Parathyroid adenoma (tissue), 2 donors: ENCODE results near the gene FNTB.

ENCODE experiments used
- H2AFZ ChIP-seq: fragments of 300-600 bp; sonication (generic); one replicate; pipeline ENCODE4 v1.7.0; 2017; ENCODE audit warnings: antibody characterized with exemption, mild to moderate bottlenecking
- H3K27ac ChIP-seq: fragments of 300-600 bp; sonication (generic); one replicate; pipeline ENCODE4 v1.7.0; 2017
- H3K27me3 ChIP-seq: fragments of 300-600 bp; sonication (generic); one replicate; pipeline ENCODE4 v1.7.0; 2017; ENCODE audit warnings: low read length; ENCODE audit not compliant: control insufficient read depth, insufficient read depth
- H3K36me3 ChIP-seq: fragments of 300-600 bp; sonication (generic); one replicate; pipeline ENCODE4 v1.7.0; 2017; ENCODE audit warnings: low read length; ENCODE audit not compliant: control insufficient read depth, insufficient read depth
- H3K4me1 ChIP-seq: fragments of 300-600 bp; sonication (generic); one replicate; pipeline ENCODE4 v1.7.0; 2017; ENCODE audit warnings: control low read depth
- H3K4me2 ChIP-seq: fragments of 300-600 bp; sonication (generic); one replicate; pipeline ENCODE4 v1.7.0; 2017; ENCODE audit warnings: low read length
- H3K4me3 ChIP-seq: fragments of 300-600 bp; sonication (generic); one replicate; pipeline ENCODE4 v1.7.0; 2017; ENCODE audit warnings: low read depth, low read length
- H3K79me2 ChIP-seq: fragments of 300-600 bp; sonication (generic); one replicate; pipeline ENCODE4 v1.7.0; 2017; ENCODE audit warnings: control low read depth
- H3K9ac ChIP-seq: fragments of 300-600 bp; sonication (generic); one replicate; pipeline ENCODE4 v1.7.0; 2017; ENCODE audit warnings: mild to moderate bottlenecking
- H3K9me3 ChIP-seq: fragments of 300-600 bp; sonication (generic); one replicate; pipeline ENCODE4 v1.7.0; 2017; ENCODE audit warnings: low read length; ENCODE audit not compliant: control insufficient read depth
- TF ChIP-seq, protein P1 (sequence below): fragments of 300-600 bp; sonication (generic); IDR thresholded peaks from one replicate; pipeline ENCODE4 v1.7.0; 2017; ENCODE audit warnings: antibody characterized with exemption, mild to moderate bottlenecking
- donor health status: primary hyperparathyroidism.

Gene FNTB

DNA sequence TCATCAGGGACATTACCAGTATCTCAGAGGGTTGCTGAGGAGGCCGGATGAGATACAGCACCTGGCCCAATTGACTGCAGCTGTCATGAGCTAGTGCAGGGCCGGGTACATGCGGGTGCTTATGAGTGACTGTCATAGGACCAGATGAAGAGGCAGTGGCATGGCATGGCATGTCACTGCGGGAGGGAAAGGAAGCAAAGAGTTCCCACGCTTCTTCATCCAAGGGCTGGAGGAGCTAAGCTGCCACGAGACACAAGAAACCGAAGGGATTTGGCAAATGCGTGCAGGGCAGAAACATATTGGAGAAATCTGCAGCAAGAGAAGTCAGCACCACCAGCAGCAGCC, 33.4 kb upstream of the FNTB start:
- H3K27ac ChIP-seq, result peak overlapping the region; percentile 90
- peaks cover 7% of the 10 kb centered on the region for H3K79me2 ChIP-seq
- peaks cover 49% of the 10 kb centered on the region for H3K4me1 ChIP-seq
- H3K9ac ChIP-seq, result no peak overlapping the region
- H3K4me3 ChIP-seq, result no peak overlapping the region
- H3K27me3 ChIP-seq, result no peaks in the 10 kb centered on the region
- TF ChIP-seq, protein P1, sequence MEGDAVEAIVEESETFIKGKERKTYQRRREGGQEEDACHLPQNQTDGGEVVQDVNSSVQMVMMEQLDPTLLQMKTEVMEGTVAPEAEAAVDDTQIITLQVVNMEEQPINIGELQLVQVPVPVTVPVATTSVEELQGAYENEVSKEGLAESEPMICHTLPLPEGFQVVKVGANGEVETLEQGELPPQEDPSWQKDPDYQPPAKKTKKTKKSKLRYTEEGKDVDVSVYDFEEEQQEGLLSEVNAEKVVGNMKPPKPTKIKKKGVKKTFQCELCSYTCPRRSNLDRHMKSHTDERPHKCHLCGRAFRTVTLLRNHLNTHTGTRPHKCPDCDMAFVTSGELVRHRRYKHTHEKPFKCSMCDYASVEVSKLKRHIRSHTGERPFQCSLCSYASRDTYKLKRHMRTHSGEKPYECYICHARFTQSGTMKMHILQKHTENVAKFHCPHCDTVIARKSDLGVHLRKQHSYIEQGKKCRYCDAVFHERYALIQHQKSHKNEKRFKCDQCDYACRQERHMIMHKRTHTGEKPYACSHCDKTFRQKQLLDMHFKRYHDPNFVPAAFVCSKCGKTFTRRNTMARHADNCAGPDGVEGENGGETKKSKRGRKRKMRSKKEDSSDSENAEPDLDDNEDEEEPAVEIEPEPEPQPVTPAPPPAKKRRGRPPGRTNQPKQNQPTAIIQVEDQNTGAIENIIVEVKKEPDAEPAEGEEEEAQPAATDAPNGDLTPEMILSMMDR, result no peak
- no peaks in the 10 kb centered on the region for H3K36me3 ChIP-seq
- peak overlapping the region; percentile 10 for H2AFZ ChIP-seq
- H3K4me2 ChIP-seq, result peak overlapping the region; percentile 15
- H3K9me3 ChIP-seq, result no peaks in the 10 kb centered on the region

DNA sequence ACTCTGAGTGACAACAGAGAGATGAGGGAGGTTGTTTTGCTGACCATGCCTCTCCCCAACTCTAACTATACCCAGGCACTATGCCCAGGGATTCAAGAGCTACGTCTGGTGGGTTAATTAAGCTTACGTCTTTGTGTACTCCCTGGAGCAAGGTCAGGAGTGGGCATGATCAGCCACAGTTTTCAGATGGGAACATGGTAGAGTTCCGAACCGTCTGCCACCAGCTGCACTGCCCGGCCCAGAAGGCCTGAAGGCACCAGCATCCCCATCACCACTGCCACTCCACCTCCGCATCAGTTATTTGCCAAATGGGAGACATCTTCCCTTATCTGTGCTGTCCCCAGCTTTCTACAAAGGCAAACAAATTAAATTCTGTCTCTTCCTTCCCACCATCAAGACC, 33.0 kb upstream of the FNTB start:
- Histone ChIP-seq H3K79me2 (peaks cover 7% of the 10 kb centered on the region), H3K27me3 (no peaks in the 10 kb centered on the region), H3K9me3 (no peaks in the 10 kb centered on the region), H3K36me3 (no peaks in the 10 kb centered on the region), H3K4me1 (peaks cover 52% of the 10 kb centered on the region), H3K4me2 (no peak overlapping the region), H3K4me3 (no peak overlapping the region), H3K9ac (no peak overlapping the region), H2AFZ (no peak overlapping the region), H3K27ac (peak overlapping the region; percentile 90)
- TF ChIP-seq, protein P1, result no peak

DNA sequence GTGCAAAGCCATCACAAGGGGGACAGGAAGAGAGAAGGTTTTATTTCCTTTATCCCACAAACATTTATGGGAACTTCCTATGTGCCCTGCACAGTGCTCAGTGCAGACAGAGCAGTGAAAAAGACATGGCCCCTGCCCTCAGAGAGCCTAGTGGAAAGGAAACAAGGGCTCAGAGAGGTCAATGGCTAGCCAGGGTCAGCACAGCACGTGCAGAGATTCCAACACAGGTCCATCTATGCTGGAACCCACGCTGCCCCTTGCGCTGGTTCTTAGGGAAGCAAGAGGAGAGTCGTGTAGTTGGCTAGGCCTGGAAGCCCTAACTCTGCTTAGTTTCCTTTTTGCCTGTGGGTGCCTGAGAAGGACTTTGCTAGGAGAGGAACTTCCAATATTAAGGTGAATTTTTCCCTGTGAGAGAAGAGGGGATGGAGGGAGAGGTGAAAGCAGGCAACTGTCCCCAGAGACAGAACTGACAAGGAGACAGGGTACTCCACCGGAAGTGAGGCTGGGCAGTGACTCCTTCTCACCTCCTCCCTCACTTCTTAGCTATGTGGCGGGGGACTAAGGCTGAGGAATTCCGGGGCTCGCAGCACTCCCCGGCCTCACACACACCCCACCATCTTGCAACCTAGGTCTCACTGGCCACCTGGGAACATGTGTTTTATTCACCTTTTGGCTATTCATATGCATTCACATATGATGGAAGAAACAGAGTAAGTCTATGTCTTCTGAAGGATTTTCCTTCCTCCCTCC, 32.0 kb upstream of the FNTB start:
- H3K9ac ChIP-seq, result no peak overlapping the region
- H3K4me2 ChIP-seq, result no peak overlapping the region
- TF ChIP-seq, protein P1, result no peak
- peaks cover 60% of the 10 kb centered on the region for H3K4me1 ChIP-seq
- no peaks in the 10 kb centered on the region for H3K9me3 ChIP-seq
- H3K27ac ChIP-seq, result peak overlapping the region; percentile 90
- no peaks in the 10 kb centered on the region for H3K27me3 ChIP-seq
- no peaks in the 10 kb centered on the region for H3K36me3 ChIP-seq
- H2AFZ ChIP-seq, result no peak overlapping the region
- H3K79me2 ChIP-seq, result peaks cover 7% of the 10 kb centered on the region
- H3K4me3 ChIP-seq, result no peak overlapping the region

DNA sequence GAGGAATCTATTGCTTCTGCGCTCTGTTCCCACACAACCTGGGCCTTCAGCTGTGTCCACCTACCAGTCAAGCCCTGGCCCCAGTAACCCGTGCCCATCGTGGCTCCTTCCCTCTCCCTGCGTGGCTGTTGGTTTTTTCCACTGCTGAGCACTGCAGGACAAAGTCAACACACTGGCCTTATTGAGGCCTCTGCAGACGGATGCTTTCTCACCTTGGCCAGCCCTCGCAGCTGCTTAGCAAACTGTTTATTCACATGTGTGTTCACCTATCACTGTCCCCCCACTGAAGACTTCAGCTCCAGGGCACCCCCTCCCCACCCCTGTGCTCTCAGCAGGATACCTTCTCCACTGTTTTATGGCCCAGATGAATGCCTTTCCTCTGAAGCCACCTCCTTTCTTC, 31.4 kb upstream of the FNTB start:
- TF ChIP-seq, protein P1, result no peak

More for the DNA sequence above, 31.4 kb upstream of the FNTB start:
- H3K9me3 ChIP-seq, result no peaks in the 10 kb centered on the region
- H3K36me3 ChIP-seq, result no peaks in the 10 kb centered on the region
- H3K4me1 ChIP-seq, result peaks cover 66% of the 10 kb centered on the region
- H3K27ac ChIP-seq, result peak overlapping the region; percentile 90
- no peak overlapping the region for H3K4me2 ChIP-seq
- no peak overlapping the region for H3K4me3 ChIP-seq
- no peaks in the 10 kb centered on the region for H3K27me3 ChIP-seq
- peak overlapping the region; percentile 35 for H2AFZ ChIP-seq
- H3K9ac ChIP-seq, result no peak overlapping the region
- H3K79me2 ChIP-seq, result peaks cover 1% of the 10 kb centered on the region
